D721Med (cell line): ENCODE measurements around the gene CCDC187.

Experiments
- DNase-seq: peaks from one replicate; pipeline ENCODE4 v3.0.0; 2011; ENCODE audit warnings: low spot score; ENCODE audit not compliant: insufficient read length
- FAIRE-seq: peaks from 2 replicates; lab custom pipeline; 2011; peaks lifted over from hg19 to GRCh38; lab: Jason Lieb, UNC
- CTCF ChIP-seq: IDR thresholded peaks from 2 replicates; pipeline ENCODE4 v1.5.1; 2012; ENCODE audit warnings: mild to moderate bottlenecking, control low read depth; ENCODE audit not compliant: insufficient read depth; ENCODE audit errors: missing control alignments

CCDC187 gene

GRCh38 chr9:136287960-136288753, 15.7 kb downstream of the CCDC187 start:
- DNase-seq (no peak), FAIRE-seq (no peak)
- no peak for TF ChIP-seq CTCF

GRCh38 chr9:136286987-136287379, 16.9 kb downstream of the CCDC187 start:
- TF ChIP-seq CTCF = no peak
- DNase-seq (no peak), FAIRE-seq (no peak)

GRCh38 chr9:136286359-136286986, 17.4 kb downstream of the CCDC187 start:
- TF ChIP-seq CTCF = no peak
- FAIRE-seq = no peak
- DNase-seq = no peak

- FAIRE-seq = no peak
- TF ChIP-seq CTCF = no peak
- no peak for DNase-seq
Observed at GRCh38 chr9:136285501-136286358, 18.2 kb downstream of the CCDC187 start.

- TF ChIP-seq CTCF = no peak
- no peak for DNase-seq
- no peak for FAIRE-seq
Observed at GRCh38 chr9:136284951-136285350, 18.9 kb downstream of the CCDC187 start.

GRCh38 chr9:136284311-136284710, 19.6 kb downstream of the CCDC187 start:
- FAIRE-seq (no peak), DNase-seq (no peak)
- no peak for TF ChIP-seq CTCF
